C4-2B (cell line): ENCODE results near the gene ACOXL.

ENCODE experiments used
- CTCF ChIP-seq: fragments of 450-650 bp; conservative IDR thresholded peaks from 2 replicates; pipeline ENCODE4 v1.5.1; 2017; ENCODE audit warnings: mild to moderate bottlenecking
- ZFX ChIP-seq: fragments of 450-650 bp; IDR thresholded peaks from 2 replicates; pipeline ENCODE4 v1.6.1; 2017

GRCh38 chr2:111117598-111118480, 385.5 kb downstream of the ACOXL start:
- TF ChIP-seq CTCF, result no peak
- no peak for TF ChIP-seq ZFX
